Lower leg skin (tissue), 4 donors: ENCODE results near the gene TIAM2. TPM values are rescaled to one million over a fixed set of nuclear protein-coding genes. Genes with fewer than 3 reads are reported as not detected.

Experiments
- DNase-seq, 2 donors: peaks; one replicate each; pipeline ENCODE4 v3.0.0-alpha.2; 2019; ENCODE audit warnings: low spot score in 2 of 2
- H3K4me3 ChIP-seq: fragments of 200-600 bp; sonication (generic); 2 replicates; pipeline ENCODE4 v1.5.1; 2017; ENCODE audit warnings: mild to moderate bottlenecking, low read depth; ENCODE audit not compliant: poor library complexity, severe bottlenecking
- CTCF ChIP-seq, 3 donors: fragments of 450-650 bp; IDR thresholded peaks; one replicate each; pipeline ENCODE4 v1.5.1; 2016; ENCODE audit warnings: antibody characterized with exemption in 3 of 3, mild to moderate bottlenecking in 3 of 3, moderate library complexity in 2 of 3
- POLR2A ChIP-seq, 2 donors: fragments of 450-650 bp; IDR thresholded peaks; one replicate each; pipeline ENCODE4 v1.6.1; 2016 to 2017; ENCODE audit warnings: antibody characterized with exemption in 2 of 2, mild to moderate bottlenecking in 1 of 2, moderate library complexity in 1 of 2
- WGBS, 2 donors: methylation state at CpG; one replicate each; pipeline ENCODE4 v1.1.5; 2018; 5-methylcytosine and 5-hydroxymethylcytosine counted together
- intact Hi-C: fragments of 100-400 bp; cut with DNase I; formaldehyde crosslinking; loops from one replicate; pipeline ENCODE4 v1.15.0; 2023; ENCODE audit warnings: low total_unique reads
- total RNA-seq, 4 donors: library from RNA; depleted of rRNA; stranded (reverse); fragments of >200 nt; gene quantifications; one replicate each; pipeline ENCODE4 v1.1.0, GENCODE V29; 2016

Gene TIAM2
- total RNA-seq, 4 donors from 2014 or later: 5.4 to 11.0 (median 7.4) TPM

- WGBS, 2 donors: 80 to 82% methylated on average over 7 of the region's 7 CpGs
- no peak for DNase-seq
- TF ChIP-seq POLR2A (IDR thresholded peaks at IDR 0.05) (no peak), CTCF (IDR thresholded peaks at IDR 0.05) (no peak)
- intact Hi-C loops: no loop called here
- no peak overlapping the region for H3K4me3 ChIP-seq
Observed at GRCh38 chr6:155003476-155003875, 8.4 kb downstream of the TIAM2 start.

GRCh38 chr6:155004017-155004416, 8.9 kb downstream of the TIAM2 start:
- intact Hi-C loops: no loop called here
- TF ChIP-seq CTCF (IDR thresholded peaks at IDR 0.05) (no peak), POLR2A (IDR thresholded peaks at IDR 0.05) (no peak)
- DNase-seq: no peak
- no peak overlapping the region for H3K4me3 ChIP-seq
- WGBS, 2 donors: 97 to 98% methylated on average over 3 of the region's 3 CpGs

DNA sequence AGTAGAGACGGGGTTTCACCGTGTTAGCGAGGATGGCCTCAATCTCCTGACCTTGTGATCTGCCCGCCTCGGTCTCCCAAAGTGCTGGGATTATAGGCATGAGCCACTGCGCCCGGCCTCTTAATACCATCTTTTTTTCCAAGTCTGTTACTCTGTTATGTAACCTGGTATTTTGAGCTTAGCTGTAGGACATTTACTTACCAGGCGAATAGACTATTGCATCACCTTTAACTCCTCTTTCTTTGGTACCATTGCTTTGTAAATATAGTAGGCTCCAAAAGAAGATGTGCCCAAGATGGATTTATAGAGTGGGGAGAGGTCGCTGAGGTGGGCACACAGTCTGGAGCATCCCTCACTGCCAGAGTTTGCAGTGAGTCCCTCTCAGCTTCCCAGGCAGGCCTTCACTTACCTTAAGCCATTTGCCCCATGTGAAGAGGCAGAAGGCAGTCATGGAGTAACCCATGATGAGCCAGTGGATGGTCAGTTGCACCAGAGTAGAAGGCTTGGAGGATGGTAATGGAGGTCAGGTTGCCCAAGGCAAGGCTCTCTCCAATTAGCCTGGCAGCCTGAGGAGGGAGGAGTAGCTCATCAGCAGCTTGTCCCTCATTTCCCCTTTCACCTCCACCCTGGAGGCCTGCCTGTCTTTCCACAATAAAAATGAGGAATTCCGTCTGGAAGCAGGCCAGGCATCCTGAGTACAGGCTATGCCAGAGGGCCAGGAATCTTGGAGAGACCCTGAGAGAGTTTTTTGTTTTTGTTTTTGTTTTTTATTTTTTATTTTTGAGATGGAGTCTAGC, 9.7 kb downstream of the TIAM2 start:
- WGBS, 2 donors: 93 to 94% methylated on average over 10 of the region's 10 CpGs
- no peak for TF ChIP-seq POLR2A (IDR thresholded peaks at IDR 0.05)
- no peak for TF ChIP-seq CTCF (IDR thresholded peaks at IDR 0.05)
- DNase-seq: peak in 1 of 2 donors; percentile 48
- intact Hi-C loops: no loop called here
- H3K4me3 ChIP-seq: no peak overlapping the region

DNA sequence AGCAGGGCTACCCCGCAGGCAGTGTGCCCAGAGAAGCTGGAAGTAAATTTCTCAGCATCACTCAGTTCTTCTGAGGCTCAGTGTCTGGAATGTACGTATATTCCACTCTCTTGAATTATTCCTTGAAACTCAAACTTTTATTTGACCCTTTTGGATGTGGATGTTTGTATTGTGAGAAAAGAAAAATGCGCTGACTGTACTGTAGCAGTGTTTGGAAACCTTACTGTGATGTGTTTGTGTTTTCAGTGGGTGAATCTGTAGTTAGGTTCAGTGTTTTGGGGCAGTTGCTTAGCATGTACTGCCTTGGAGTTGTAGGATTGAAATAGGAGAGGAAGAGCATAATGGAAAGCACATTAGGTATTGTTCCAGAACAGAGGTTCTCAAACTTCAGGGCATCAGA, 13.5 kb downstream of the TIAM2 start:
- intact Hi-C loops: no loop called here
- WGBS, 2 donors: 88 to 92% methylated on average over 3 of the region's 3 CpGs
- DNase-seq: no peak
- TF ChIP-seq POLR2A (IDR thresholded peaks at IDR 0.05): no peak
- no peak for TF ChIP-seq CTCF (IDR thresholded peaks at IDR 0.05)
- H3K4me3 ChIP-seq: no peak overlapping the region

DNA sequence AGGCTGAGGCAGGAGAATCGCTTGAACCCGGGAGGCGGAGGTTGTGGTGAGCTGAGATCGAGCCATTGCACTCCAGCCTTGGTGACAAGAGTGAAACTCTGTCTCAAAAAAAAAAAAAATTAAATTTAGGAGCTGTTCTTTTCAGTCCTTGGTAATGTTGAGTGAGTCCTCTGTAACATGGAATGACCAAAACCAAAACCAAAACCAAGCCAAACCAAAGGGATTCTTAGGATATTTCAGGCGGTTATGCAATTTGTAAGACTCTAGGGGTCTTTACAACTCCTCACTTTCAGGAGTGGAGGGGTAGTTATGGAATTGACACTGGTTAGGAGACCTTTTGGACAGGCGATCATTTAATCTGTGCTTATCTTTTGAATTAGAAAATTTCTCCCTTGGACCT, 15.8 kb downstream of the TIAM2 start:
- WGBS, 2 donors: 93 to 95% methylated on average over 6 of the region's 6 CpGs
- no peak for DNase-seq
- H3K4me3 ChIP-seq: no peak overlapping the region
- intact Hi-C loops: no loop called here
- TF ChIP-seq CTCF (IDR thresholded peaks at IDR 0.05) (no peak), POLR2A (IDR thresholded peaks at IDR 0.05) (no peak)
